GDM1 (cell line): ENCODE data around the gene PRAMEF18.
"Not testable (repeated sequence)": the region's sequence is repeated elsewhere in the genome, so short reads cannot be mapped to it uniquely, and the experiment has no call there.

Experiments used
- DNase-seq: peaks from one replicate; lab custom pipeline; 2025; lab: John Stamatoyannopoulos, UW

PRAMEF18 gene, protein sequence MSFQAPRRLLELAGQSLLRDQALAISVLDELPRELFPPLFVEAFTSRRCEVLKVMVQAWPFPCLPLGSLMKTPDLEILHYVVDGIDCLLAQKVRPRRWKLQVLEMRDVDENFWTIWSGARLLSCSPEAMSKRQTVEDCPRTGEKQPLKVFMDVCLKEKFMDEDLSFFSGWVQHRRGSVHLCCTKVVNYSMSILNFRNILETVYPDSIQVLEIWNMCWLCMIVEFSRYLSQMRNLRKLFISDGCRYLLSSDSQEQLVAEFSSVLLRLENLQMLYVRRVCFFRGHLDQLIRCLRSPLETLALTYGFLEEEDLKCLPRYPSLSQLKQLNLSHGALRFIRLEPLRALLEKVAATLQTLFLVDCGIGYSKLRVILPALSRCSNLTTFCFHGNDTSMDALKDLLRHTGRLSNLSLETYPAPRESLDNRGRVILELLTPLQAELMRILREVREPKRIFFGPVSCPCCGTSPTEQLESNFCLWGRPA

DNA sequence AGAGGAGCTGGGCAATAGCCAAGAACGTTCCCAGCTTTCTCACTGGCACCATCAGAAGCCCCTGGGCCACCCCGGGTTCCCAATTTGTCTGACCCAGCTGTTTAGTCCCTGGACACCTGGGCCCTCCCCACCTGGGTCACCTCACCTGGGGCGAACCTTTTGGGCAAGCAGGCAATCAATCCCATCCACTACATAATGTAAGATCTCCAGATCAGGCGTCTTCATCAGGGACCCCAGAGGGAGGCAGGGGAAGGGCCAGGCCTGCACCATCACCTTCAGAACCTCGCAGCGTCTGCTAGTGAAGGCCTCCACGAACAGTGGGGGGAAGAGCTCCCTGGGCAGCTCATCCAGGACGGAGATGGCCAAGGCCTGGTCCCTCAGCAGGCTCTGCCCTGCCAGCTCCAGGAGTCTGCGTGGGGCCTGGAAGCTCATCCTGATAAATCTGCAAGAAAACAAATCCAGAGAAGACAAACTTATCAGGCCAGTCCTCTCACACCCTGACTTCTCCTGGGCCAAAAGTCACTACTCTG lies at the start of gene PRAMEF18:
Gene PRAMEF18 (minus strand): TSS at position 480 of the 530 bp plus-strand sequence. CDS start 48 bp downstream, at position 432.
- DNase-seq = not testable (repeated sequence)

DNA sequence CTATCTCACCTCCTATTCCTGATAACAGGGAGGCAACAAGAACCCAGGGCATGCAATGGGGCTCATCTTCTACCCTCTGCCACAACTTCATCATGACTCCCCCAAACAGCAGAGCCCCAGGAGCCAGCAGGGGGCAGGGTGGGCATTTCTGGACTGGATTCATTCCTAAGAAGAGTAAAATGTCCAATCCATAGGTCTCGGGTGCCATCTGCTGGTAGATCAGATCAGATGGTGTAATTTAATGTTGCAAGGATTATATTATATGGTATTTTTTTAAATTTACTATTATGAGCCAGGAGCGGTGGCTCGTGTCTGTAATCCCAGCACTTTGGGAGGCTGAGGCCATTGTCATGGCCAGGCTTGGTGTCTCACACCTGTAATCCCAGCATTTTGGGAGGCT lies 39.2 kb upstream of the PRAMEF18 start:
- DNase-seq = not testable (repeated sequence)

DNA sequence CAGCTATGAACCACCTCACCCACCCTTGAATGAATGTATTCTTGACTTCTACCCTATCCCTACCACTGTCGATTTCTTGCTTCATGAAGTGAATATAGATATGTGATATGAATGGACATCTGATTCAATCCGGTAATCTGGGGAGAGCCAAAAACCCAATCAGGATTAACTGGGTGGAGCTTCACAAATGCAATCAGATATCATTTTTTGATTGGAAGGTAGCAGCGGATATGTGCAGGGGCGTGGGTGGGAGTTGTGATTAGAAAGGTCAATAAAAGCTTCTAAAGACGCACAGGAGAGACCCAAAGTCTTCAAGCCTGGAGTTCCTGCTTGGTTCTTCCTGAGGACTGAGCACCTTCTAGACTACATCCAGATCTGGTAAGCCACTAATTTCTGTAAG lies 27.9 kb upstream of the PRAMEF18 start, which contains the start of gene PRAMEF5:
Gene PRAMEF5 (plus strand): TSS at position 301 of the 400 bp plus-strand sequence. CDS start 5,071 bp downstream, outside the sequence.
- DNase-seq = not testable (repeated sequence)

DNA sequence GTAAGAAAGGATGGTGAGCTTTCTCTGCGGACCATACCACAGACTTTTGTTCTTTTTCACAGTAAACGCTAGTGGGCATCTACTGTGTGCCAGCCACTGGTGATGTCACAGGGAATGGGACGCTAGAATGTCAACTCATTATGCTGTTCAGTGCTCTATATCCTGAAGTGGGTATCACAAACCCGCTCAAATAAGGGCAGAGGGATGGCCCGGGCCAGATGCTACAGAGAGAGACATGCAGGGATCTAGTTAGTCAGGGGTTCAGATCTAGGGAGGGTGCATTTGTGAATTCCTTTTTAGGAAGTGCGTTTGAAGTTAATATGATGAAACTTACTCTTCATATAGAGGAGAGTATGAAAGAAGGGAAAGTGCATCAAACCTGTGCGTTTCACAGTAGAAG lies 21.2 kb upstream of the PRAMEF18 start:
- not testable (repeated sequence) for DNase-seq

DNA sequence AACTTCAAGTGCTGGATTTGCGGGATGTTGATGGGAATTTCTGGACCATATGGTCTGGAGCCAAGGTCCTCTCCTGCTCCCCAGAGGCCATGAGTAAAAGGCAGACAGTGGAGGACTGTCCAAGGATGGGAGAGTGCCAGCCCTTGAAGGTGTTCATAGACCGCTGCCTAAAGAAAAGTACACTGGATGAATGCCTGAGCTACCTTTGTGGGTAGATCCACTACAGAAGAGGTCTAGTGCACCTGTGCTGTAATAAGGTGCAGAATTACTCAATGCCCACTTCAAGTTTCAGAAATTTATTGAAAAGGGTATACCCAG lies 20.6 kb upstream of the PRAMEF18 start:
- DNase-seq = not testable (repeated sequence)

DNA sequence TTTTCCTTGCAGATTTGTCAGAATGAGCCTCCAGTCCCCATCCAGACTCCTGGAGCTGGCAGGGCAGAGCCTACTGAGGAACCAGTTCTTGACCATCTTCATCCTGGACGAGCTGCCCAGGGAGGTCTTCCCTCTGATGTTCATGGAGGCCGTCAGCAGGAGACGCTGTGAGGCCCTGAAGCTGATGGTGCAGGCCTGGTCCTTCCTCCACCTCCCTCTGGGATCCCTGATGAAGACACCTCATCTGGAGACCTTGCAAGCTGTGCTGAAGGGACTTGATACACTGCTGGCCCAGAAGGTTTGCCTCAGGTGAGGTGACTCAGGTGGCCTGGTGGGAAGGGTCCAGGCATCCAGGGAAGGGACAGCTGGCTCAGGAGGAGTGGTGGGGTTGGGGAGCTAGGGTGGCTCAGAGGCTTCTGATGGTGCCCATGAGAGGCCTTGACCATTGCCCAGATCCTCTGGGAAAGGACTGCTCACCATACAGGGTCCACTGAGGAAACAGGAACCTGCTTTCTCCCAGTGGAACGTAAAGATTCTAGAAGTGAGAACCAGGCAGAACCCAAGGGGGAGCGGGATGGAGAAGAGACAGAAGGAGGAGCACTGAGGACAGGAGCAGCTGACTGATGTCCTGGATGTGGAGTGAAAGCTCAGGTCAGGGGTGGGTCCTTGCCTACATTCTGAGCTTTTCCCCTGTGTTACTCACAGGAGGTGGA lies 20.0 kb upstream of the PRAMEF18 start:
- not testable (repeated sequence) for DNase-seq

DNA sequence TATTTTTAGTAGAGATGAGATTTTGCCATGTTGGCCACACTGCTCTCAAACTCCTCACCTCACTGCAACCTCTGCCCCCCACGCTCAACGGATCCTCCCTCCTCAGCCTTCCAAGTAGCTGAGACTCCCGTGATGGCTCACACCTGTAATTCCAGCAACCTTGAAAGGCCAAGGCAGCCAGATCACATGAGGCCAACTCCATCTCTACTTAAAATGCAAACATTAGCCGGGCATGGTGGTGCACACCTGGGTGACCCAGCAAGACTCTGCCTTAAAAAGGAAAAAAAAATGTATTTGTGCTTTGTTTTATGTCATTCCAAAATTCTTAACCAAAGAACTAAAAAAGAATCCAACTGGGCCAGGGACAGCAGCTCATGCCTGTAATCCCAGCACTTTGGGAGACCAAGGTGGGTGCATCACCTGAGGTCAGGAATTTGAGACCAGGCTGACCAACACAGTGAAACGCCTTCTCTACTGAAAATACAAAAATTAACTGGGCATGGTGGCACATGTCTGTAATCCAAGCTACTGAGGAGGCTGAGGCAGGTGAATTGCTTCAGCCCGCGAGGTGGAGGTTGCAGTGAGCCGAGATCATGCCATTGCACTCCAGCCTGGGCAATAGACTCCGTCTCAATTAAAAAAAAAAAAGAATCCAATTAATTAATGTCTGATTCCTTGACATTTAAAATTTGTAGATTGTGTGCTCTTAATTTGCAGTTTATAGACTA lies 17.7 kb upstream of the PRAMEF18 start:
- not testable (repeated sequence) for DNase-seq

DNA sequence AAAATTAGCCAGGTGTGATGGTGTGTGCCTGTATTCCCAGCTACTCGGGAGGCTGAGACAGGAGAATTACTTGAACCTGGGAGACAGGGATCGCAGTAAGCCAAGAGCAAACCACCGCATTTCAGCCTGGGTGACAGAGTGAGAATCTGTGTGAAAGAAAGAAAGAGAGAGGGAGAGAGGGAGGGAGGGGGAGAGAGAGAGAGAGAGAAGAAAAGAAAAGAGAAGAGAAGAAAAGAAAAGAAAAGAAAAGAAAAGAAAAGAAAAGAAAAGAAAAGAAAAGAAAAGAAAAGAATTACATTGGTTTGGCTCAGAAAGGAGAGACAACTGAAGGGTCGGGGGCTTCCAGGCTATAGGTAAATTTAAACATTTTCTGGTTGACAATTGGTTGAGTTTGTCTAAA lies 13.7 kb upstream of the PRAMEF18 start:
- not testable (repeated sequence) for DNase-seq

DNA sequence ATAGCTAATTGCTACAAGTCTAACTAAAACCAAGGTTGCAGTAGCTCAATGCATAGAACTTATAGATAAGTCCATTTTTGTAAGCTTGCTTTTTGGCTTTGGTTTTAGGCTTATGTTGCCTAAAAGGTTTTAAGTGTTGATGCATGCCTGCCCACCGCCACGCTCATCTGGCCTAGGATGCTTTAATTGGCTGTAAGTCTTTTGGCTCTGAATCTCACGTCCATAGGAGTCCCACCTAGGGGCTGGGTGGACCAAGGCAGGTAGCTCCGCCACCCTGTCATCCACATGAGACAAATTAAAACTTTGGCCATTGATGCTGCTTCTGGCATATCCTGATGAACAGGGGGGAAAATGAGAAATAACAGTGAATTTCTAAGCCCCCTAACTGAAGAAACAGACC lies 11.6 kb upstream of the PRAMEF18 start:
- not testable (repeated sequence) for DNase-seq

DNA sequence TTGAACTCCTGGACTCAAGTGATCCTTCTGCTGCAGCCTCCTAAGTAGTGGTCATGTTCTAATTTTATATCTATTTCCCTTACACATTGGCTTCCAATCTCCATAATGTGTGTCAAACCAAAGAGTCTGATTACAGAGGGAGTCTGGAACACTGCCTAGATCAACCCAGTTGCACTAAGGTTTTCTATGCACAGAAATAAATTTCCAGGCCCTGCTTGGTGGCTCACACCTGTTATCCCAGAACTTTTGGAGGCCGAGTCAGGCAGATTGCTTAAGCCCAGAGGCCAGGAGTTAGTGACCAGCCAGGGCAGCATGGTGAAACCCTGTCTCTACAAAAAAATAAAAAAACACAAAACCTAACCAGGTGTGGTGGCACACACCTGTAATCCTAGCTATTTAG lies 8.1 kb upstream of the PRAMEF18 start:
- DNase-seq = not testable (repeated sequence)

DNA sequence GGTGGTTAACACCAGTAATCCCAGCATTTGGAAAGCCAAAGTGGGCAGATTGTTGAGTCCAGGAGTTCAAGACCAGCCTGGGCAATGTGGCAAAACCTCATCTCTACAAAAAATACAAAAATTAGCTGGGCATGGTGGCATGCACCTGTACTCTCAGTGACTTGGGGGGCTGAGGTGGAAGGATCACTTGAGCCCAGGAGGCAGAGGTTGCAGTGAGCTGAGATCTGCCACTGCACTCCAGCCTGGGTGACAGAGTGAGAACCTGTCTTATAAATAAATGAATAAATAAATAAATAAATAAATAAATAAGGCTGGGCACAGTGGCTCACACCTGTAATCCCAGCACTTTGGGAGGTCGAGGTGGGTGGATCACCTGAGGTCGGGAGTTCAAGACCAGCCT lies 6.1 kb upstream of the PRAMEF18 start:
- DNase-seq = not testable (repeated sequence)

DNA sequence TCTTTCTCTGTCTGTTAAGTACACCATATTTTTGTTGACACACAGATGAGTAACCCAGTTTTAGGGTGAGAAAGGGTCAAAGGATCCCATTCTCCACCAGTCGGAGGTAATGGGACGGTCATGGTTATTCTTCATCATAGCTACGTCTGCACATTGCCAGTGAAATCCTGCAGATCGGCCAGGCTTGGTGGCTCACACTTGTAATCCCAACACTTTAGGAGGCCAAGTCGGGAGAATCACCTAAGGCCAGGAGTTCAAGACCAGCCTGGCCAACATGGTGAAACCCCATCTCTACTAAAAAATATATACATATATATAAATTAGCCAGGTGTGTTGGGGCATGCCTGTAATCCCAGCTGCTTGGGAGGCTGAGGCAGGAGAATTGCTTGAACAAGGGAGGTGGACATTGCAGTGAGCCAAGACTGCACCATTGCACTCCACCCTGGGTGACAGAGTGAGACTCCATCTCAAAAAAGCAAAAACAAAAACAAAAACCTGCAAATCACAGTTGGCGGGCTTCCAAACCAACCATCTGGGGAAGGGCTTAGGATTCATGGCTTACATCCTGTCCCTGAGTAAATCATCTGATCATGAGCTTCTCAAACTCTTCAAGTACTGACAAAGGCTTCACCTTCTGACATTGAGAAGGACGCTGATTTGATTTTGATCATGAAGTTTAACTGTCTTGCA lies 5.3 kb upstream of the PRAMEF18 start:
- DNase-seq = not testable (repeated sequence)

DNA sequence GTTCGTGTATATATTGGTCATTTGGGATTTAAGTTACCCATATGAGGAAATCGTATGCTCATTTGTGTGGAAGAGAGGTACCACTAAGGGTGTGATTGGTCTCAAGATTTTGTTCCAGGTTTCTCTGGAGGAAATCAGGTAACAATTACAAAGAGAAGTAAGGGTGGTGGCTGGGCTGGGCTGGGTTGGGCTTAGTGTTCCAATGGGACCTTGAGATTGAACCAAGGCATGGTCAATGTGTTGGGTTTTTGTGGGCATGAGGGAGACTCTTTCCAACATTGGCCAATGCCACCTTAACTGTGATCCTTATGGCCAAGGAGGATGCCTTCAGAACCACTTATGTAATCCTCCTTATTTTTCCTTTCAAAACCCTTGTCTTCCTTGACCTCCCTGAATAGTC lies 4.6 kb upstream of the PRAMEF18 start:
- not testable (repeated sequence) for DNase-seq

DNA sequence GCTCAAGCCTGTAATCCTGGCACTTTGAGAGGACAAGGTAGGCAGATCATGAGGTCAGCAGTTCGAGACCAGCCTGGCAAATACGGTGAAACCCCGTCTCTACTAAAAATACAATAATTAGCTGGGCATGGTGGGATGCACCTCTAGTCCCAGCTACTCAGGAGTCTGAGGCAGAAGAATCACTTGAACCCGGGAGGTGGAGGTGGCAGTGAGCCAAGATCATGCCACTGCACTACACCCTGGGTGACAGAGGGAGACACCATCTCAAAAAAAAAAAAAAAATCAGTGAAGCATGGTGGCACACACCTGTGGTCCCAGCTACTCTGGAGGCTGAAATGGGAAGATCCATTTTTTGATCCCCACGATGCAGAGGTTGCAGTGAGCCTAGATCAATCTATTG lies 4.1 kb upstream of the PRAMEF18 start:
- not testable (repeated sequence) for DNase-seq

DNA sequence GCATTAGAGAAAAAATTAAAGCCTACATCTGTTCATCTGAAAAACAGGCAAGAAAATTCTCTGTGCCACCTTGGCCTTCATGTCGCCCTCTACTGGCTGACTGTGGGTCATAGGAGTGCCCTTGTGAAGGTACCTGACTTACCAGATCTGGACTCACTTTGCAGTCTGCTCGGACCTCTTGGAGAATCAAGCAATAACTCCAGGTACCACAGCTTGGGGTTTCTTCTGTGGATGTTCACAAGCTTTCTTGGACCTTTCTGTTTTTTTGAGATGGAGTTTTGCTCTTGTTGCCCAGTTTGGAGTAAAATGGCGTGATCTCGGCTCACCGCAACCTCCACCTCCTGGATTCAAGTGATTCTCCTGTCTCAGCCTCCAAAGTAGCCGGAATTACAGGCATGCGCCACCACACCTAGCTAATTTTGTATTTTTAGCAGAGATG lies 2.4 kb upstream of the PRAMEF18 start:
- DNase-seq = peak; percentile 5

DNA sequence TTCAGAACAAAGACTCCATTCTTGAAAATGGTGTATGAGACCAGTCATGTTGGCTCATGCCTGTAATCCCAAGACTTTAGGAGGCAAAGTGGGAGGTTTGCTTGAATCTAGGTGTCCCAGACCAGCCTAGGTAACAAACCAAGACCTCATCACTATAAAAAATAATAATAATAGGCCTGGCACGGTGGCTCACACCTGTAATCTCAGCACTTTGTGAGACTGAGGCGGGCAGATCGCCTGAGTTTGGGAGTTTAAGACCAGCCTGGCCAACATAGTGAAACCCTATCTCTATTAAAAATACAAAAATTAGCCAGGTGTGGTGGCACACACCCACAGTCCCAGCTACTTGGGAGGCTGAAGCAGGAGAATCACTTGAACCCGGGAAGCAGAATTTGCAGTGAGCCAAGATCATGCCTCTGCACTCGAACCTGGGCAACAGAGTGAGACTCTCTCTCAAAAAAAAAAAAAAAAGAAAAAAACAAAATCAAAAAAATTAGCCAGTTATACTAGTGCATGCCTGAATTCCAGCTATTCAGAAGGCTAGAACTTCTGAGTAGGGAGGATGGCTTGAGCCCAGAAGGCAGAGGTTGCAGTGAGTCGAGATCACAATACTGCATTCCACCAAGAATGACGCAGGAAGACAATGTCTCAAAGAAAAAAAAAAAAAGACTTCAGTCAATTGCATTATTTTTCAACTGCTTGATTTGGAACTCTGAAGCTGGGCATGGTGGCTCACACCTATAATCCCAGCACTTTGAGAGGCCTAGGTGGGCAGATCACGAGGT lies 1.5 kb upstream of the PRAMEF18 start:
- DNase-seq = not testable (repeated sequence)

DNA sequence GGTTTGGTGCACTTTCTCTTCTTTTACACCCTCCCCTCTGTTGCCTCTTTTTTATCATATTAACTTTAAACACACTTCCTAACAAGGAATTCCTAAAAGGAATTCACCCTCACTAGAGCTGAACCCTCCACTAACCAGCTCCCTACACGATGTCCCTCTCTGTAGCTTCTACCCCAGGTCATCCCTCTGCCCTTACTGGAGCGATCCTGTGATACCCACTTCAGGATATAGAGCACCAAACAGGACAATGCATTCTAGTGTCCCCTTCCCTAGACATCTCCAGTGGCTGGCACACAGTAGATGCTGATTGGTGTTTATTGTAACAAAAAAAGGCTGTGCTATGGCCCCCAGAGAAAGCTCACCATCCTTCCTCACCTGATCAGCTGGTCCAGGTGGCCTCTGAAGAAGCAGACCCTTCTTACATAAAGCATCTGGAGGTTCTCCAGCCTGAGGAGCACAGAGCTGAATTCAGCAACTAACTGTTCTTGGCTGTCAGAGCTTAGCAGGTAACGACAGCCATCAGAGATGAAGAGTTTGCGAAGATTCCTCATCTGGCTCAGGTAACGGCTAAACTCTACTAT lies 1.4 kb downstream of the PRAMEF18 start:
- DNase-seq = no peak

DNA sequence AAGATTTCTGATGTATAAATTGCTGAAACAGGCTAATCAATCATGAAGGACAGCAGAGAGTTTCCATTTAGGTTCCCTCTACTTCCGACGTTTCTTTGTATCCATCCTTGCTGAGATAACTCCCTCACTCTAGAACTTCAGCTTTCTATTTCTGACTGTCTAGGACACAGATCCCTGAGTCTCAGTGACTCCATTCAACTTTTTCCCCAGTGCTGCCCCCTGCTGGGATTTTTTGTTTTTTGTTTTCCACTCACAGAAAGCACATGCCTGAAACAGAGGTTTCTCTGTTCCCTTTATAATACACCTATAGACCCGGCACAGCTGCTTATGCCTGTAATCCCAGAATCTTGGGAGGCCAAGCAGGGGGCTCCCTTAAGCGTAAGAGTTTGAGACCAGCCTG lies 3.2 kb downstream of the PRAMEF18 start:
- DNase-seq = not testable (repeated sequence)

DNA sequence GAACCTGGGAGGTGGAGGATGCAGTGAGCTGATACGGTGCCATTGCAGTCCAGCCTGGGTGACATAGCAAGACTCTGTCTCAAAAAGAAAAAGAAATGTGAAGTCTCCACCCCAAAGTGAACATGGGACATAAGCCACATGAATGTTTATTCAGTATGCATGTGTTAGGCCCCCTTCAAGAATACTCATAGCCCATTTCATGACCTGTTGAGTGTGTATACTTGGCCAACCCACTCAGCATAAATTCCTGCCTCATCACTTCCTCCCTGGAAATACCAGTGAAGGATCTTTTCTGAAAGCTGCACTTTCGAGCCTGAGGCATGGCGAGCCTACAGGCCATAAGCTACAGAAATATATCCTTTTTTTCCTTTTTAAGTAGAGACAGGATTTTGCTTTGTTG lies 6.8 kb downstream of the PRAMEF18 start:
- DNase-seq = not testable (repeated sequence)

DNA sequence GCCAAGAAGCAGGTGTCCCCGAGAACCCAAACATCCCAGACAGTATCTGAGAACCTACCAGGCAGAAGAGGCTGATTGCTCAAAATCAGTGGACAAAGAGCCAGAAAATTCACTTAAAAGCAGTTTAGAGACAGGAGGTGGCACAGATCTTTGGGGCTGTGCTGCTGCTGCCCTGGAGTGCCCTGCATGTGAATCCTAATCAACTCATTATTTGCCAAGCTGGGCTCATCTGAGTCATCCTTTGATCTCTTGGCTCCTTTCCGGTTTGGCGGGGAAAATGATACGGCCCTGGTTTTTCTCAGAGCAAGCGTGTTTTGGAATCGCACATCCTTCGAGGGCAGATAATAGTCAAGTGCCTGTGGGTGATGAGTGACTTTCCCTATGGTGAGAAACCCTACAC lies 9.3 kb downstream of the PRAMEF18 start:
- DNase-seq = not testable (repeated sequence)
